A549 (cell line): Measurements from ENCODE around the gene FBXO2. TPM values are rescaled to one million over a fixed set of nuclear protein-coding genes. Genes with fewer than 3 reads are reported as not detected.
A peak's percentile ranks its signal among the peaks of the same experiment; 100 is the strongest.

ENCODE experiments used
- ATAC-seq, 2 experiments: fragments of 200-7000 bp in 1 of 2; fragments of >200 bp in 1 of 2; cut with Nextera tagmentation in 1 of 2; cut with Tn5 transposase in 1 of 2; 3 replicates each; pipeline versions ENCODE4 v1.8.0 to v1.9.1; 2018 to 2020; ENCODE audit warnings: mild to moderate bottlenecking in 1 of 2, moderate library complexity in 1 of 2
- CTCF ChIA-PET: fragments of 300-600 bp; sonication (Branson Sonifier 250); formaldehyde crosslinking; extraction: SDS; loops from one replicate; lab custom pipeline; 2021; ENCODE audit warnings: antibody characterized with exemption, inconsistent platforms; lab: Yijun Ruan, JAX
- POLR2A ChIA-PET: fragments of 350-600 bp; formaldehyde crosslinking; extraction: SDS; loops from one replicate; lab custom pipeline; 2021; ENCODE audit warnings: antibody characterized with exemption, inconsistent platforms; lab: Yijun Ruan, JAX
- DNase-seq, 2 experiments: peaks; one replicate each; pipeline versions ENCODE4 v3.0.0 to v3.0.0-alpha.2; 2011 to 2016; ENCODE audit warnings: low read depth in 1 of 2, low spot score in 1 of 2
- FAIRE-seq: peaks from 2 replicates; lab custom pipeline; 2011; peaks lifted over from hg19 to GRCh38; lab: Jason Lieb, UNC
- H3K27ac ChIP-seq, 2 experiments: fragments of >200 bp; sonication (Bioruptor Twin); formaldehyde crosslinking; 3 replicates each; pipeline ENCODE4 v1.5.1; 2016 to 2017
- H3K4me1 ChIP-seq: fragments of >200 bp; sonication (Bioruptor Twin); formaldehyde crosslinking; 3 replicates; pipeline ENCODE4 v1.6.1; 2016
- H3K4me2 ChIP-seq: fragments of >200 bp; sonication (Bioruptor Twin); formaldehyde crosslinking; 3 replicates; pipeline ENCODE4 v1.6.1; 2016
- H3K4me3 ChIP-seq: fragments of >200 bp; sonication (Bioruptor Twin); formaldehyde crosslinking; 3 replicates; pipeline ENCODE4 v1.5.1; 2016
- H3K9me3 ChIP-seq: fragments of >200 bp; sonication (Bioruptor Twin); formaldehyde crosslinking; 3 replicates; pipeline ENCODE4 v1.6.1; 2016
- CHD2 ChIP-seq: fragments of 150-350 bp; IDR thresholded peaks from 2 replicates; pipeline ENCODE4 v1.6.1; 2014; ENCODE audit warnings: low read length; ENCODE audit not compliant: partially characterized antibody
- CHD4 ChIP-seq: fragments of 200-600 bp; sonication (generic); IDR thresholded peaks from 2 replicates; pipeline ENCODE4 v1.6.1; 2016; ENCODE audit warnings: antibody characterized with exemption, mild to moderate bottlenecking, borderline replicate concordance
- FOSL2 ChIP-seq, 2 experiments: fragments of 450-650 bp in 1 of 2; fragments of >200 bp in 1 of 2; sonication (Bioruptor Twin) in 1 of 2; formaldehyde crosslinking; IDR thresholded peaks; 2 replicates each; pipeline versions ENCODE4 v1.5.0 to v1.6.1; 2016 to 2020; ENCODE audit warnings: mild to moderate bottlenecking in 1 of 2, moderate library complexity in 1 of 2
- FOXS1 ChIP-seq: fragments of 250-450 bp; sonication (Bioruptor Pico); IDR thresholded peaks from 2 replicates; pipeline ENCODE4 v1.5.0; 2020; ENCODE audit warnings: mild to moderate bottlenecking, moderate library complexity
- HOXB13 ChIP-seq: fragments of 250-450 bp; sonication (Bioruptor Pico); IDR thresholded peaks from 2 replicates; pipeline ENCODE4 v1.5.0; 2020; ENCODE audit warnings: low read depth, mild to moderate bottlenecking, moderate library complexity
- MAFK ChIP-seq: fragments of 450-650 bp; IDR thresholded peaks from 2 replicates; pipeline ENCODE4 v1.6.1; 2014; ENCODE audit not compliant: partially characterized antibody
- MAZ ChIP-seq: fragments of 150-350 bp; IDR thresholded peaks from 2 replicates; pipeline ENCODE4 v1.6.1; 2014; ENCODE audit warnings: antibody characterized with exemption, low read depth, low read length, borderline replicate concordance
- MYC ChIP-seq: IDR thresholded peaks from 2 replicates; pipeline ENCODE4 v1.6.1; 2012; ENCODE audit warnings: mild to moderate bottlenecking, inconsistent platforms, low read length, improper control_type of control experiment, borderline replicate concordance
- NPAS2 ChIP-seq: fragments of 250-450 bp; sonication (Bioruptor Pico); IDR thresholded peaks from 2 replicates; pipeline ENCODE4 v1.8.0; 2022; ENCODE audit warnings: mild to moderate bottlenecking, moderate library complexity, borderline replicate concordance
- POLR2A ChIP-seq: IDR thresholded peaks from 2 replicates; pipeline ENCODE4 v1.6.1; 2012; ENCODE audit warnings: mild to moderate bottlenecking, low read length
- POLR2AphosphoS2 ChIP-seq: conservative IDR thresholded peaks from 2 replicates; pipeline ENCODE4 v1.6.1; 2012; ENCODE audit warnings: low read length, improper control_type of control experiment, inconsistent platforms
- TP53 ChIP-seq: fragments of 250-450 bp; sonication (Bioruptor Pico); IDR thresholded peaks from 2 replicates; pipeline ENCODE4 v1.5.0; 2021; ENCODE audit warnings: mild to moderate bottlenecking, moderate library complexity
- ZC3H11A ChIP-seq: fragments of 450-650 bp; IDR thresholded peaks from 2 replicates; pipeline ENCODE4 v1.6.1; 2014; ENCODE audit warnings: antibody characterized with exemption, mild to moderate bottlenecking
- ZFP36 ChIP-seq: fragments of 450-650 bp; IDR thresholded peaks from 2 replicates; pipeline ENCODE4 v1.6.1; 2014; ENCODE audit warnings: borderline replicate concordance; ENCODE audit not compliant: partially characterized antibody
- ZNF302 ChIP-seq: fragments of 250-450 bp; sonication (Bioruptor Pico); IDR thresholded peaks from 2 replicates; pipeline ENCODE4 v1.9.0; 2021; ENCODE audit warnings: inconsistent platforms, mild to moderate bottlenecking, moderate library complexity
- WGBS: methylation state at CpG from one replicate; pipeline ENCODE4 v1.1.6; 2017; ENCODE audit errors: missing lambda C conversion rate; 5-methylcytosine and 5-hydroxymethylcytosine counted together
- polyA minus RNA-seq: library from RNA; depleted of rRNA, polyadenylated mRNA; stranded (reverse); fragments of >200 nt; gene quantifications from 2 replicates; pipeline ENCODE4 v1.2.3, GENCODE V29; 2011; rRNA and poly(A)+ RNA removed
- polyA plus RNA-seq, 4 experiments: library from polyadenylated mRNA; depleted of rRNA in 3 of 4; stranded (reverse); fragments of >200 nt; fragmentation: RNase III in 1 of 4; extraction: RNeasy Plus Mini Kit Qiagen cat#74134 plus additional on column Dnase treatment in 1 of 4; gene quantifications; 2 replicates in 3 of 4; 3 replicates in 1 of 4; pipeline ENCODE4 v1.2.3, GENCODE V29; 2011 to 2017
- TF ChIP-seq, protein P1 (sequence below): fragments of >200 bp; sonication (Bioruptor Twin); formaldehyde crosslinking; IDR thresholded peaks from 3 replicates; pipeline ENCODE4 v1.5.1; 2016
- TF ChIP-seq, protein P2 (sequence below): fragments of 250-450 bp; sonication (Bioruptor Pico); IDR thresholded peaks from 2 replicates; pipeline ENCODE4 v1.5.0; 2020; ENCODE audit warnings: low read depth, mild to moderate bottlenecking, moderate library complexity
- TF ChIP-seq, protein P3 (sequence below): IDR thresholded peaks from 2 replicates; pipeline ENCODE4 v1.6.1; 2012; ENCODE audit warnings: low read depth, borderline replicate concordance

The FBXO2 gene
- 5.8 and 8.5 TPM in 2 replicates for polyA plus RNA-seq (2011; rRNA removed)
- polyA plus RNA-seq (2012; cell fraction: cytosol; rRNA removed), result 7.1 and 7.3 TPM in 2 replicates
- 7.6 and 8.2 TPM in 2 replicates for polyA plus RNA-seq (2012; cell fraction: nucleus; rRNA removed)
- 14.3 to 35.2 TPM (median 31.2 TPM) in 3 replicates for polyA plus RNA-seq (2017; fragmentation: RNase III; extraction: RNeasy Plus Mini Kit Qiagen cat#74134 plus additional on column Dnase treatment)
- 3.0 and 4.5 TPM in 2 replicates for polyA minus RNA-seq

GRCh38 chr1:11654137-11654938 is at the start of gene FBXO2, which contains the start of gene FBXO44:
TSS of gene FBXO2 (minus strand) at chr1:11654429. CDS start at chr1:11654340, 89 bp downstream.
TSS of gene FBXO44 (plus strand) at chr1:11654877. CDS start at chr1:11655836, 959 bp downstream.
- Histone ChIP-seq H3K9me3 (no peaks in the 10 kb centered on the region), H3K4me2 (peak within 1 kb of the TSS; percentile 94), H3K4me3 (peak within 1 kb of the TSS; percentile 88), H3K4me1 (peaks cover 21% of the 10 kb centered on the region), H3K27ac (peak within 1 kb of the TSS; percentile 77 to 91)
- 70% methylated on average over 10 of the region's 94 CpGs for WGBS
- POLR2A ChIA-PET, result interaction anchor here (0.6 to 0.7 kb wide), 2 partner anchors 83 to 542 kb away, joined by 4 to 6 read pairs; no protein-coding TSS in a partner anchor
- ATAC-seq (peak; percentile 47 to 63), FAIRE-seq (no peak), DNase-seq (no peak)
- CTCF ChIA-PET, result interaction anchor here (0.6 to 7.9 kb wide), 7 partner anchors 10 to 617 kb away, joined by 3 to 107 read pairs (median 4); partner anchors contain the start of gene FBXO6
- TF ChIP-seq CHD2 (no peak), ZFP36 (peak; percentile 77)

DNA sequence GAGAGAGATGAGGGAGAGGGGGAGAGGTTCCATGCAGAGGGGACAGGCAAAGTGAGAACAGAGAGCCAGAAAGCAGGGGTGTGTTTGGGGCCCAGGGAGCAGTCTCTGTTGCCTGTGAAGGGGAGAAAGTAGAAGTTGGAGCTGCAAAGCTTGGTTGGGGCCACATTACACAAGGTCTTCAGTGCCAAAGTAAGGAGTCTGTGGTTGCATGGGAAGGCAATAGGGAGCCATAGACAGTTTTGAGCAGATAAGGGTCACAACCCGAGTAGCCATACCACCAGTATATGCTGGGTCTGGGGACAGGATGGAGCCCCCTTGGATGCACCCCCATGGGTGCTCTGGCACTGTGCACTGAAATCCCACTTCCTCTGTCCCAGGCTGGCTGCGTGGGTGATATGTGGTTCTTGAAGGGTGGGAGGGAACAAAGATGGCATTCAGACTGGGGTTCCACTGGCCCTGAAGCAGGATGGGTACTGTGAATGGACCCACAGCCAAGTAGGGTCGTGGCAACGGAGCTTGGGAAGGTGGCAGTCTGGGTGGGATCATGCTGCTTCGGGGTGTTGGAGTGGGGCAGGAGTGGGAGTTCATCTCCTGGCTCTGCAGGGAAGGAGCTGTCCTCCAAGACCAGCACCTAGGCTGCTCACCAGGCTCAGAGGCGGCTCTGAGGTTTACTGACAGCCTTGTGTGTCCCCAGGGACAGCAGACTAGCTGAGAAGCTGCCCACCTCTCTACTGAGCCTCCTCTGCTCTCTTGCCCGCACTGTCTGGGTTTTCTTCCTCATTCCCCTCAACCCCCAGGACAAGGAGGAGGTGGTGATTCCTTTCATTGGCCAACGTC is 49.3 kb upstream of the FBXO2 start:
- H3K4me2 ChIP-seq, result no peak overlapping the region
- no peak overlapping the region for H3K4me3 ChIP-seq
- POLR2A ChIA-PET, result no interaction called here
- H3K9me3 ChIP-seq, result no peaks in the 10 kb centered on the region
- H3K27ac ChIP-seq, result no peak overlapping the region
- no peaks in the 10 kb centered on the region for H3K4me1 ChIP-seq
- 37% methylated on average over 7 of the region's 8 CpGs for WGBS
- DNase-seq (no peak), FAIRE-seq (no peak), ATAC-seq (peak in 1 of 2 experiments; percentile 16; a peak in 1 of 6 replicates)
- no peak for TF ChIP-seq HOXB13 (CRISPR knock-in tag)
- no peak for TF ChIP-seq TP53 (CRISPR knock-in tag)
- no peak for TF ChIP-seq NPAS2 (CRISPR knock-in tag)
- TF ChIP-seq MYC, result no peak
- no peak for TF ChIP-seq FOSL2 (IDR thresholded peaks at IDR 0.05)
- no peak for TF ChIP-seq FOSL2 (CRISPR knock-in tag; IDR thresholded peaks at IDR 0.05)
- no peak for TF ChIP-seq CHD4
- no peak for TF ChIP-seq ZNF302 (CRISPR knock-in tag)
- TF ChIP-seq, protein P1, sequence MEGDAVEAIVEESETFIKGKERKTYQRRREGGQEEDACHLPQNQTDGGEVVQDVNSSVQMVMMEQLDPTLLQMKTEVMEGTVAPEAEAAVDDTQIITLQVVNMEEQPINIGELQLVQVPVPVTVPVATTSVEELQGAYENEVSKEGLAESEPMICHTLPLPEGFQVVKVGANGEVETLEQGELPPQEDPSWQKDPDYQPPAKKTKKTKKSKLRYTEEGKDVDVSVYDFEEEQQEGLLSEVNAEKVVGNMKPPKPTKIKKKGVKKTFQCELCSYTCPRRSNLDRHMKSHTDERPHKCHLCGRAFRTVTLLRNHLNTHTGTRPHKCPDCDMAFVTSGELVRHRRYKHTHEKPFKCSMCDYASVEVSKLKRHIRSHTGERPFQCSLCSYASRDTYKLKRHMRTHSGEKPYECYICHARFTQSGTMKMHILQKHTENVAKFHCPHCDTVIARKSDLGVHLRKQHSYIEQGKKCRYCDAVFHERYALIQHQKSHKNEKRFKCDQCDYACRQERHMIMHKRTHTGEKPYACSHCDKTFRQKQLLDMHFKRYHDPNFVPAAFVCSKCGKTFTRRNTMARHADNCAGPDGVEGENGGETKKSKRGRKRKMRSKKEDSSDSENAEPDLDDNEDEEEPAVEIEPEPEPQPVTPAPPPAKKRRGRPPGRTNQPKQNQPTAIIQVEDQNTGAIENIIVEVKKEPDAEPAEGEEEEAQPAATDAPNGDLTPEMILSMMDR, result no peak
- no peak for TF ChIP-seq POLR2AphosphoS2
- TF ChIP-seq MAZ, result no peak
- no peak for TF ChIP-seq ZC3H11A
- no peak for TF ChIP-seq CHD2
- TF ChIP-seq FOXS1, result no peak
- no peak for TF ChIP-seq MAFK
- TF ChIP-seq, protein P2, sequence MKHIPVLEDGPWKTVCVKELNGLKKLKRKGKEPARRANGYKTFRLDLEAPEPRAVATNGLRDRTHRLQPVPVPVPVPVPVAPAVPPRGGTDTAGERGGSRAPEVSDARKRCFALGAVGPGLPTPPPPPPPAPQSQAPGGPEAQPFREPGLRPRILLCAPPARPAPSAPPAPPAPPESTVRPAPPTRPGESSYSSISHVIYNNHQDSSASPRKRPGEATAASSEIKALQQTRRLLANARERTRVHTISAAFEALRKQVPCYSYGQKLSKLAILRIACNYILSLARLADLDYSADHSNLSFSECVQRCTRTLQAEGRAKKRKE (CRISPR knock-in tag), result no peak
- no peak for TF ChIP-seq POLR2A
- TF ChIP-seq, protein P3, sequence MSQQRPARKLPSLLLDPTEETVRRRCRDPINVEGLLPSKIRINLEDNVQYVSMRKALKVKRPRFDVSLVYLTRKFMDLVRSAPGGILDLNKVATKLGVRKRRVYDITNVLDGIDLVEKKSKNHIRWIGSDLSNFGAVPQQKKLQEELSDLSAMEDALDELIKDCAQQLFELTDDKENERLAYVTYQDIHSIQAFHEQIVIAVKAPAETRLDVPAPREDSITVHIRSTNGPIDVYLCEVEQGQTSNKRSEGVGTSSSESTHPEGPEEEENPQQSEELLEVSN, result no peak
- CTCF ChIA-PET, result interaction anchor here (2.7 to 3.1 kb wide), 2 partner anchors 16 to 53 kb away, joined by 9 to 10 read pairs; no protein-coding TSS in a partner anchor
